Muscle layer of colon (tissue), 2 donors: ENCODE data around the gene ALG9.

Experiments used
- H3K27ac ChIP-seq: one replicate; pipeline ENCODE4 v1.7.0; 2013; ENCODE audit warnings: low read depth, mild to moderate bottlenecking, low read length, moderate library complexity
- H3K27me3 ChIP-seq, 2 donors: one replicate each; pipeline ENCODE4 v1.7.0; 2013; ENCODE audit warnings: low read length in 2 of 2, mild to moderate bottlenecking in 2 of 2; ENCODE audit not compliant: insufficient read depth in 2 of 2, control insufficient read depth in 1 of 2
- H3K36me3 ChIP-seq: one replicate; pipeline ENCODE4 v1.7.0; 2013; ENCODE audit warnings: mild to moderate bottlenecking, low read length; ENCODE audit not compliant: insufficient read depth
- H3K4me1 ChIP-seq: one replicate; pipeline ENCODE4 v1.7.0; 2013; ENCODE audit warnings: mild to moderate bottlenecking, low read length; ENCODE audit not compliant: insufficient read depth
- H3K4me3 ChIP-seq, 2 donors: one replicate each; pipeline ENCODE4 v1.7.0; 2013; ENCODE audit warnings: low read length in 2 of 2, low read depth in 1 of 2, mild to moderate bottlenecking in 1 of 2, moderate library complexity in 1 of 2
- H3K9ac ChIP-seq: one replicate; pipeline ENCODE4 v1.7.0; 2013; ENCODE audit warnings: low read length
- H3K9me3 ChIP-seq: one replicate; pipeline ENCODE4 v1.7.0; 2013; ENCODE audit warnings: mild to moderate bottlenecking, low read length
- donor health status: abdominal sarcoma.
- donor health status: Adenocarcinoma of cecum.

The ALG9 gene

GRCh38 chr11:111878385-111878848 is 7.0 kb upstream of the ALG9 start:
- peak overlapping the region; percentile 99 for H3K27ac ChIP-seq
- H3K27me3 ChIP-seq = no peaks in the 10 kb centered on the region
- no peaks in the 10 kb centered on the region for H3K9me3 ChIP-seq
- peak overlapping the region; percentile 58 for H3K9ac ChIP-seq
- peaks cover 5% of the 10 kb centered on the region for H3K36me3 ChIP-seq
- peak overlapping the region; percentile 78 to 80 for H3K4me3 ChIP-seq
- H3K4me1 ChIP-seq = peaks cover 8% of the 10 kb centered on the region

- H3K27me3 ChIP-seq = no peaks in the 10 kb centered on the region
- H3K9ac ChIP-seq = peak overlapping the region; percentile 80
- peak overlapping the region; percentile 17 to 97 for H3K4me3 ChIP-seq
- peaks cover 26% of the 10 kb centered on the region for H3K36me3 ChIP-seq
- no peaks in the 10 kb centered on the region for H3K9me3 ChIP-seq
- peak overlapping the region; percentile 89 for H3K27ac ChIP-seq
- H3K4me1 ChIP-seq = peaks cover 18% of the 10 kb centered on the region
Measured at GRCh38 chr11:111871693-111872161, 346 bp upstream of the ALG9 start.

GRCh38 chr11:111870522-111870885 is 877 bp downstream of the ALG9 start:
- peak overlapping the region; percentile 89 for H3K27ac ChIP-seq
- H3K4me1 ChIP-seq = peaks cover 18% of the 10 kb centered on the region
- no peaks in the 10 kb centered on the region for H3K27me3 ChIP-seq
- peak overlapping the region; percentile 83 to 97 for H3K4me3 ChIP-seq
- H3K36me3 ChIP-seq = peaks cover 32% of the 10 kb centered on the region
- H3K9ac ChIP-seq = peak overlapping the region; percentile 80
- no peaks in the 10 kb centered on the region for H3K9me3 ChIP-seq

- H3K27ac ChIP-seq = no peak overlapping the region
- no peak overlapping the region for H3K4me3 ChIP-seq
- peaks cover 18% of the 10 kb centered on the region for H3K4me1 ChIP-seq
- no peaks in the 10 kb centered on the region for H3K27me3 ChIP-seq
- H3K36me3 ChIP-seq = peaks cover 32% of the 10 kb centered on the region
- no peaks in the 10 kb centered on the region for H3K9me3 ChIP-seq
- no peak overlapping the region for H3K9ac ChIP-seq
Measured at GRCh38 chr11:111870113-111870512, 1.3 kb downstream of the ALG9 start.

- H3K4me3 ChIP-seq = no peak overlapping the region
- no peak overlapping the region for H3K9ac ChIP-seq
- no peaks in the 10 kb centered on the region for H3K4me1 ChIP-seq
- H3K27me3 ChIP-seq = no peaks in the 10 kb centered on the region
- H3K9me3 ChIP-seq = no peaks in the 10 kb centered on the region
- peaks cover 42% of the 10 kb centered on the region for H3K36me3 ChIP-seq
- H3K27ac ChIP-seq = no peak overlapping the region
Measured at GRCh38 chr11:111860257-111860656, 11.1 kb downstream of the ALG9 start.

- Histone ChIP-seq H3K27me3 (no peaks in the 10 kb centered on the region), H3K4me1 (no peaks in the 10 kb centered on the region), H3K9me3 (no peaks in the 10 kb centered on the region), H3K27ac (no peak overlapping the region), H3K4me3 (no peak overlapping the region), H3K9ac (no peak overlapping the region), H3K36me3 (peaks cover 57% of the 10 kb centered on the region)
Measured at GRCh38 chr11:111855506-111855905, 15.9 kb downstream of the ALG9 start.

- no peaks in the 10 kb centered on the region for H3K4me1 ChIP-seq
- H3K36me3 ChIP-seq = peaks cover 38% of the 10 kb centered on the region
- no peaks in the 10 kb centered on the region for H3K9me3 ChIP-seq
- no peaks in the 10 kb centered on the region for H3K27me3 ChIP-seq
- H3K27ac ChIP-seq = no peak overlapping the region
- H3K4me3 ChIP-seq = no peak overlapping the region
- no peak overlapping the region for H3K9ac ChIP-seq
Measured at GRCh38 chr11:111852103-111852502, 19.3 kb downstream of the ALG9 start.

- H3K4me1 ChIP-seq = no peaks in the 10 kb centered on the region
- H3K4me3 ChIP-seq = no peak overlapping the region
- no peaks in the 10 kb centered on the region for H3K9me3 ChIP-seq
- H3K27ac ChIP-seq = no peak overlapping the region
- H3K9ac ChIP-seq = no peak overlapping the region
- H3K36me3 ChIP-seq = peaks cover 38% of the 10 kb centered on the region
- H3K27me3 ChIP-seq = no peaks in the 10 kb centered on the region
Measured at GRCh38 chr11:111851636-111852035, 19.7 kb downstream of the ALG9 start.

- Histone ChIP-seq H3K36me3 (peaks cover 38% of the 10 kb centered on the region), H3K27me3 (no peaks in the 10 kb centered on the region), H3K9ac (no peak overlapping the region), H3K9me3 (no peaks in the 10 kb centered on the region), H3K4me1 (no peaks in the 10 kb centered on the region), H3K27ac (no peak overlapping the region), H3K4me3 (no peak overlapping the region)
Measured at GRCh38 chr11:111851067-111851466, 20.3 kb downstream of the ALG9 start.

- Histone ChIP-seq H3K4me1 (no peaks in the 10 kb centered on the region), H3K9me3 (no peaks in the 10 kb centered on the region), H3K27ac (no peak overlapping the region), H3K27me3 (no peaks in the 10 kb centered on the region), H3K9ac (no peak overlapping the region), H3K36me3 (peaks cover 29% of the 10 kb centered on the region), H3K4me3 (no peak overlapping the region)
Measured at GRCh38 chr11:111849631-111850030, 21.8 kb downstream of the ALG9 start.

GRCh38 chr11:111846636-111847035 is 24.7 kb downstream of the ALG9 start:
- H3K27ac ChIP-seq = no peak overlapping the region
- no peaks in the 10 kb centered on the region for H3K27me3 ChIP-seq
- no peak overlapping the region for H3K4me3 ChIP-seq
- no peaks in the 10 kb centered on the region for H3K9me3 ChIP-seq
- no peaks in the 10 kb centered on the region for H3K4me1 ChIP-seq
- H3K9ac ChIP-seq = no peak overlapping the region
- H3K36me3 ChIP-seq = peaks cover 17% of the 10 kb centered on the region

- Histone ChIP-seq H3K9me3 (no peaks in the 10 kb centered on the region), H3K4me1 (no peaks in the 10 kb centered on the region), H3K27ac (no peak overlapping the region), H3K9ac (no peak overlapping the region), H3K27me3 (no peaks in the 10 kb centered on the region), H3K4me3 (no peak overlapping the region), H3K36me3 (peaks cover 12% of the 10 kb centered on the region)
Measured at GRCh38 chr11:111846063-111846462, 25.3 kb downstream of the ALG9 start.
